IMR-90 (cell line): ENCODE results near the gene DNAJB12. TPM values are rescaled to one million over a fixed set of nuclear protein-coding genes. Genes with fewer than 3 reads are reported as not detected.

Experiments
- ATAC-seq: fragments of 200-7000 bp; cut with Tn5 transposase; 2 replicates; pipeline ENCODE4 v1.9.1; 2020; ENCODE audit warnings: low read depth, mild to moderate bottlenecking, moderate library complexity
- BruUV-seq: library from RNA; stranded (reverse); fragments of 400-500 nt; replicated peaks from 2 replicates; lab custom pipeline; 2021; lab: Mats Ljungman, UMichigan
- CTCF ChIA-PET: fragments of 300-600 bp; formaldehyde crosslinking; extraction: SDS; loops from one replicate; lab custom pipeline; 2021; ENCODE audit warnings: antibody characterized with exemption; lab: Yijun Ruan, JAX
- POLR2A ChIA-PET: fragments of 300-600 bp; sonication (Branson Sonifier 250); formaldehyde crosslinking; loops from one replicate; lab custom pipeline; 2022; ENCODE audit warnings: antibody characterized with exemption; ENCODE audit not compliant: unreplicated experiment; lab: Charles Lee
- DNase-seq: peaks from one replicate; pipeline ENCODE4 v3.0.0; 2013
- H2AFZ ChIP-seq: replicated peaks from 2 replicates; pipeline ENCODE3; 2013; ENCODE audit warnings: low read length, mild to moderate bottlenecking; ENCODE audit not compliant: poor library complexity
- H2AK5ac ChIP-seq: 2 replicates; pipeline ENCODE4 v1.6.1; 2013; ENCODE audit warnings: low read depth, low read length, inconsistent platforms
- H2AK9ac ChIP-seq: replicated peaks from 2 replicates; pipeline ENCODE3; 2013; ENCODE audit warnings: mild to moderate bottlenecking, low read depth, low read length, moderate library complexity; ENCODE audit not compliant: poor library complexity
- H2BK120ac ChIP-seq: 2 replicates; pipeline ENCODE4 v1.6.1; 2013; ENCODE audit warnings: low read depth, low read length, inconsistent platforms
- H2BK15ac ChIP-seq: 3 replicates; pipeline ENCODE4 v1.6.1; 2013; ENCODE audit warnings: low read depth, low read length, inconsistent platforms
- H2BK20ac ChIP-seq: 2 replicates; pipeline ENCODE4 v1.6.1; 2013; ENCODE audit warnings: low read depth, mild to moderate bottlenecking, inconsistent platforms, low read length, moderate library complexity
- H2BK5ac ChIP-seq: 2 replicates; pipeline ENCODE4 v1.6.1; 2013; ENCODE audit warnings: mild to moderate bottlenecking, low read depth, low read length, inconsistent platforms; ENCODE audit not compliant: poor library complexity, severe bottlenecking
- H3K14ac ChIP-seq: replicated peaks from 2 replicates; pipeline ENCODE4 v1.6.1; 2013; ENCODE audit warnings: low read depth, low read length, inconsistent platforms
- H3K18ac ChIP-seq: 2 replicates; pipeline ENCODE4 v1.6.1; 2013; ENCODE audit warnings: low read depth, low read length, control low read depth
- H3K23ac ChIP-seq: 2 replicates; pipeline ENCODE4 v1.6.1; 2013; ENCODE audit warnings: low read depth, low read length, inconsistent platforms
- H3K27ac ChIP-seq: 2 replicates; pipeline ENCODE4 v1.5.1; 2013; ENCODE audit warnings: mild to moderate bottlenecking, control low read depth, low read length; ENCODE audit not compliant: insufficient read depth
- H3K27me3 ChIP-seq: 2 replicates; pipeline ENCODE4 v1.6.1; 2013; ENCODE audit warnings: low read length; ENCODE audit not compliant: control insufficient read depth, insufficient read depth
- H3K36me3 ChIP-seq: 2 replicates; pipeline ENCODE4 v1.6.1; 2013; ENCODE audit warnings: low read length, mixed read lengths; ENCODE audit not compliant: control insufficient read depth, insufficient read depth
- H3K4ac ChIP-seq: 2 replicates; pipeline ENCODE4 v1.6.1; 2013; ENCODE audit warnings: low read depth, low read length, inconsistent platforms
- H3K4me1 ChIP-seq: 2 replicates; pipeline ENCODE4 v1.6.1; 2013; ENCODE audit warnings: low read length, mixed read lengths; ENCODE audit not compliant: control insufficient read depth, insufficient read depth
- H3K4me2 ChIP-seq: 2 replicates; pipeline ENCODE4 v1.6.1; 2013; ENCODE audit warnings: low read depth, mild to moderate bottlenecking, control low read depth, low read length, moderate library complexity
- H3K4me3 ChIP-seq: 2 replicates; pipeline ENCODE4 v1.5.1; 2013; ENCODE audit warnings: low read depth, mild to moderate bottlenecking, control low read depth, low read length, moderate library complexity; ENCODE audit not compliant: insufficient read depth
- H3K56ac ChIP-seq: 2 replicates; pipeline ENCODE4 v1.6.1; 2013; ENCODE audit warnings: low read length, inconsistent platforms; ENCODE audit not compliant: insufficient read depth; ENCODE audit errors: extremely low read depth
- H3K79me1 ChIP-seq, 2 experiments: 2 replicates each; pipeline ENCODE4 v1.6.1; 2013; ENCODE audit warnings: low read length in 2 of 2, inconsistent platforms in 1 of 2, low read depth in 1 of 2
- H3K9ac ChIP-seq: 2 replicates; pipeline ENCODE4 v1.6.1; 2013; ENCODE audit warnings: low read depth, low read length, control low read depth
- H3K9me1 ChIP-seq: 2 replicates; pipeline ENCODE4 v1.6.1; 2013; ENCODE audit warnings: low read length, inconsistent platforms; ENCODE audit not compliant: insufficient read depth
- H3K9me3 ChIP-seq: 2 replicates; pipeline ENCODE4 v1.6.1; 2013; ENCODE audit warnings: low read length; ENCODE audit not compliant: control insufficient read depth, insufficient read depth
- H4K20me1 ChIP-seq: 2 replicates; pipeline ENCODE4 v1.6.1; 2013; ENCODE audit warnings: low read length, inconsistent platforms; ENCODE audit not compliant: insufficient read depth
- H4K5ac ChIP-seq: 2 replicates; pipeline ENCODE4 v1.6.1; 2013; ENCODE audit warnings: mild to moderate bottlenecking, low read depth, low read length, control low read depth
- H4K8ac ChIP-seq, 2 experiments: 2 replicates each; pipeline ENCODE4 v1.6.1; 2013; ENCODE audit warnings: low read depth in 2 of 2, low read length in 2 of 2, control low read depth in 1 of 2, inconsistent platforms in 1 of 2
- H4K91ac ChIP-seq: 2 replicates; pipeline ENCODE4 v1.6.1; 2013; ENCODE audit warnings: low read depth, low read length, inconsistent platforms; ENCODE audit not compliant: insufficient read depth
- BHLHE40 ChIP-seq: fragments of 150-350 bp; IDR thresholded peaks from 2 replicates; pipeline ENCODE4 v1.6.1; 2016; ENCODE audit warnings: mild to moderate bottlenecking, low read depth, low read length
- CEBPB ChIP-seq: IDR thresholded peaks from 2 replicates; pipeline ENCODE4 v1.6.1; 2012; ENCODE audit warnings: low read depth, low read length, improper control_type of control experiment
- CHD1 ChIP-seq: IDR thresholded peaks from 2 replicates; pipeline ENCODE4 v1.6.1; 2012; ENCODE audit warnings: low read depth, low read length, improper control_type of control experiment
- CTCF ChIP-seq: conservative IDR thresholded peaks from 2 replicates; pipeline ENCODE4 v1.5.1; 2012; ENCODE audit warnings: mild to moderate bottlenecking, low read depth, low read length, improper control_type of control experiment
- ELK1 ChIP-seq: fragments of 150-350 bp; IDR thresholded peaks from 2 replicates; pipeline ENCODE4 v1.6.1; 2016; ENCODE audit warnings: low read depth, mild to moderate bottlenecking, low read length, moderate library complexity, borderline replicate concordance
- FOS ChIP-seq: fragments of 150-350 bp; IDR thresholded peaks from 2 replicates; pipeline ENCODE4 v1.6.1; 2016; ENCODE audit warnings: low read depth, low read length
- MAFK ChIP-seq: IDR thresholded peaks from 2 replicates; pipeline ENCODE4 v1.6.1; 2012; ENCODE audit warnings: low read depth, low read length, improper control_type of control experiment
- MAZ ChIP-seq: IDR thresholded peaks from 2 replicates; pipeline ENCODE4 v1.6.1; 2012; ENCODE audit warnings: low read depth, mild to moderate bottlenecking, low read length, improper control_type of control experiment, moderate library complexity, borderline replicate concordance
- MXI1 ChIP-seq: IDR thresholded peaks from 2 replicates; pipeline ENCODE4 v1.6.1; 2012; ENCODE audit warnings: low read depth, mild to moderate bottlenecking, low read length, moderate library complexity, borderline replicate concordance
- NFE2L2 ChIP-seq: fragments of 150-350 bp; IDR thresholded peaks from 2 replicates; pipeline ENCODE4 v1.6.1; 2016; ENCODE audit warnings: low read depth, mild to moderate bottlenecking, low read length
- POLR2A ChIP-seq: IDR thresholded peaks from 2 replicates; pipeline ENCODE4 v1.6.1; 2012; ENCODE audit warnings: mild to moderate bottlenecking, low read depth, low read length
- RAD21 ChIP-seq: IDR thresholded peaks from 2 replicates; pipeline ENCODE4 v1.6.1; 2012; ENCODE audit warnings: low read length, improper control_type of control experiment
- RCOR1 ChIP-seq: IDR thresholded peaks from 2 replicates; pipeline ENCODE4 v1.6.1; 2012; ENCODE audit warnings: mild to moderate bottlenecking, low read length, improper control_type of control experiment; ENCODE audit not compliant: insufficient replicate concordance
- RFX5 ChIP-seq: IDR thresholded peaks from 2 replicates; pipeline ENCODE4 v1.8.0; 2012; ENCODE audit warnings: low read depth, mild to moderate bottlenecking, low read length, moderate library complexity
- SMC3 ChIP-seq: fragments of 150-350 bp; IDR thresholded peaks from 2 replicates; pipeline ENCODE4 v1.6.1; 2016; ENCODE audit warnings: low read depth, mild to moderate bottlenecking, antibody characterized with exemption, low read length, moderate library complexity
- WGBS, 2 experiments: methylation state at CpG; one replicate each; pipeline versions ENCODE4 v1.1.5 to v1.1.7; 2013; ENCODE audit warnings: missing lambda C conversion rate in 2 of 2; ENCODE audit not compliant: insufficient read length in 1 of 2; ENCODE audit errors: extremely low coverage in 2 of 2; 5-methylcytosine and 5-hydroxymethylcytosine counted together
- dilution Hi-C: fragments of 300-500 bp; cut with HindIII; formaldehyde crosslinking; loops from one replicate; pipeline ENCODE4 v1.14.3; 2018; ENCODE audit warnings: low sequenced_read_pairs; ENCODE audit not compliant: unreplicated experiment
- in situ Hi-C: fragments of 300-500 bp; cut with MboI; formaldehyde crosslinking; loops from 3 replicates; pipeline ENCODE4 v1.14.3; 2019; ENCODE audit warnings: low sequenced_read_pairs, inconsistent platforms, mixed read lengths
- intact Hi-C: fragments of 100-400 bp; cut with micrococcal nuclease; formaldehyde crosslinking; loops from 2 replicates; pipeline ENCODE4 v1.10.0; 2022
- polyA plus RNA-seq, 3 experiments: library from polyadenylated mRNA; depleted of rRNA; stranded (reverse); fragments of >200 nt; gene quantifications; 2 replicates each; pipeline ENCODE4 v1.2.3, GENCODE V29; 2012; ENCODE audit warnings: low replicate concordance in 1 of 3
- total RNA-seq: library from RNA; depleted of rRNA; stranded (reverse); fragments of >200 nt; gene quantifications from 2 replicates; pipeline ENCODE4 v1.2.3, GENCODE V29; 2012
- TF ChIP-seq, protein P1 (sequence below): fragments of 150-350 bp; IDR thresholded peaks from 2 replicates; pipeline ENCODE4 v1.6.1; 2017; ENCODE audit warnings: mild to moderate bottlenecking, antibody characterized with exemption, low read length, low read depth

The DNAJB12 gene
- total and polyA plus RNA-seq, 2 of the 4 experiments (the other 2 are of a cell fraction) = 18.3 to 24.0 TPM

DNA sequence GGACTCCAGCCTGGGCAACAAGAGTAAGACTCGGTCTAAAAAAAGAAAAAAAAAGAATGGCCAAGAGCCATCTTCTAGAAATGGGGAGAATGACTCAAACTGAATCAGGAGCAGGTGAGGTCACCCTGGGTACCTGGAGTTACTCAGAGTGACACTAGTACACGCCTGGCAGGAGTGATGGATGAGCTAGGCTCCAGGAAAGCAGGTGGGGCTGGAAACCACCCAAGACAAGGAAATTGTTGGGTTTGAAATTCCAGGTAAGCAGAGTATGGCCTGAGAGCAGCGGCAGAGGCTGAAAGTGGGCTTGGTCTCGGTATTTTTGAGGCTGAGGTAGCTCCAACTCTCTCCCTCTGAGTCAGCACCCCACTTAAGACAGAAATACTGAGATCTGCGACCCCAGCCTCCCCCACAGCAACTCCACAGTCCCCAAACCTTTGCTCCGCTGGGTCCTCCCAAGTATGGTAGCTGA lies 62.5 kb downstream of the DNAJB12 start:
- Histone ChIP-seq H3K9me3 (no peaks in the 10 kb centered on the region), H3K4me3 (no peak overlapping the region), H3K23ac (no peak overlapping the region), H4K8ac (no peak overlapping the region), H2BK20ac (no peak overlapping the region), H4K91ac (no peak overlapping the region), H2BK120ac (no peak overlapping the region), H3K79me1 (peaks cover 0 to 3% of the 10 kb centered on the region in 2 experiments; a peak in 1 of 4 replicates), H3K9ac (no peak overlapping the region), H3K27ac (no peak overlapping the region), H3K4me1 (peaks cover 4% of the 10 kb centered on the region), H2BK15ac (no peak overlapping the region), H2AK5ac (no peak overlapping the region), H3K27me3 (no peaks in the 10 kb centered on the region), H3K9me1 (peaks cover 5% of the 10 kb centered on the region; the same call in 1 of the 2 replicates), H2AFZ (no peak overlapping the region), H3K18ac (no peak overlapping the region), H3K4ac (no peak overlapping the region), H3K56ac (no peak overlapping the region), H3K14ac (no peak overlapping the region), H3K4me2 (no peak overlapping the region), H3K36me3 (no peaks in the 10 kb centered on the region), H4K20me1 (no peaks in the 10 kb centered on the region), H2AK9ac (no peak overlapping the region), H2BK5ac (no peak overlapping the region), H4K5ac (no peak overlapping the region)
- POLR2A ChIA-PET = no interaction called here
- no TSS peak for BruUV-seq
- TF ChIP-seq MAFK (no peak), MAZ (no peak), CTCF (no peak), SMC3 (no peak), POLR2A (no peak), NFE2L2 (no peak), RAD21 (no peak), BHLHE40 (no peak), ELK1 (no peak), RCOR1 (no peak), MXI1 (no peak), RFX5 (no peak), CHD1 (no peak), FOS (no peak), CEBPB (no peak)
- TF ChIP-seq, protein P1, sequence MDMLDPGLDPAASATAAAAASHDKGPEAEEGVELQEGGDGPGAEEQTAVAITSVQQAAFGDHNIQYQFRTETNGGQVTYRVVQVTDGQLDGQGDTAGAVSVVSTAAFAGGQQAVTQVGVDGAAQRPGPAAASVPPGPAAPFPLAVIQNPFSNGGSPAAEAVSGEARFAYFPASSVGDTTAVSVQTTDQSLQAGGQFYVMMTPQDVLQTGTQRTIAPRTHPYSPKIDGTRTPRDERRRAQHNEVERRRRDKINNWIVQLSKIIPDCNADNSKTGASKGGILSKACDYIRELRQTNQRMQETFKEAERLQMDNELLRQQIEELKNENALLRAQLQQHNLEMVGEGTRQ = no peak
- ATAC-seq = no peak
- dilution Hi-C loops = no loop called here
- intact Hi-C loops = no loop called here
- in situ Hi-C loops = no loop called here
- no peak for DNase-seq
- 45% methylated on average over 2 of the region's 6 CpGs; no CpG with 5 or more reads in 1 of the 2 experiments for WGBS, 2 experiments
- CTCF ChIA-PET = no interaction called here
